GM18861 (cell line): ENCODE measurements around the gene SLC6A8.
"Not testable (repeated sequence)": the region's sequence is repeated elsewhere in the genome, so short reads cannot be mapped to it uniquely, and the experiment has no call there.

ENCODE experiments used
- ATAC-seq: cut with Tn5 transposase; IDR thresholded peaks from one replicate; pipeline ENCODE4 v1.9.1; 2021; ENCODE audit not compliant: unreplicated experiment

The SLC6A8 gene

DNA sequence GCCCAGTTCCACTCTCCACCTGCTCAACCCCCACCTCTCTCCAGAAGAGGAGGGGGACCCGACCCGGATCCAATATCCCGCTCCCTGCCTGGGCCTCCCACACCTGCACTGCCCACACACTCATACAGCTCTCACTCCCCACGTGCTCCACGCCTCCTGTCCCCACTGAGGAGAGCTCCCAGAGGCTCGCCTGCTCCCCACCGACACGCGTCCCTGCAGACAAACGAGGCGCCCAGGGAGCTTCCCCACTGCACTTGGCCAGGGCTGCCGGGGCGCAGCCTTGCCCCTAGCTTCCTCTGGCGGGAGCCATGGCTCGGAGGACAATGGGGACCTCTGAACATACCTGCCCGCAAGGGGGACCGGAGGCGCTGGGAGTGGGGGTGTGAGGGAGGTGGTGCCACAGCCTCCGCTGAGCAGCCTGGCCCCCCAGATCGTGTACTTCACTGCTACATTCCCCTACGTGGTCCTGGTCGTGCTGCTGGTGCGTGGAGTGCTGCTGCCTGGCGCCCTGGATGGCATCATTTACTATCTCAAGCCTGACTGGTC, 5.0 kb downstream of the SLC6A8 start:
- ATAC-seq = no peak

DNA sequence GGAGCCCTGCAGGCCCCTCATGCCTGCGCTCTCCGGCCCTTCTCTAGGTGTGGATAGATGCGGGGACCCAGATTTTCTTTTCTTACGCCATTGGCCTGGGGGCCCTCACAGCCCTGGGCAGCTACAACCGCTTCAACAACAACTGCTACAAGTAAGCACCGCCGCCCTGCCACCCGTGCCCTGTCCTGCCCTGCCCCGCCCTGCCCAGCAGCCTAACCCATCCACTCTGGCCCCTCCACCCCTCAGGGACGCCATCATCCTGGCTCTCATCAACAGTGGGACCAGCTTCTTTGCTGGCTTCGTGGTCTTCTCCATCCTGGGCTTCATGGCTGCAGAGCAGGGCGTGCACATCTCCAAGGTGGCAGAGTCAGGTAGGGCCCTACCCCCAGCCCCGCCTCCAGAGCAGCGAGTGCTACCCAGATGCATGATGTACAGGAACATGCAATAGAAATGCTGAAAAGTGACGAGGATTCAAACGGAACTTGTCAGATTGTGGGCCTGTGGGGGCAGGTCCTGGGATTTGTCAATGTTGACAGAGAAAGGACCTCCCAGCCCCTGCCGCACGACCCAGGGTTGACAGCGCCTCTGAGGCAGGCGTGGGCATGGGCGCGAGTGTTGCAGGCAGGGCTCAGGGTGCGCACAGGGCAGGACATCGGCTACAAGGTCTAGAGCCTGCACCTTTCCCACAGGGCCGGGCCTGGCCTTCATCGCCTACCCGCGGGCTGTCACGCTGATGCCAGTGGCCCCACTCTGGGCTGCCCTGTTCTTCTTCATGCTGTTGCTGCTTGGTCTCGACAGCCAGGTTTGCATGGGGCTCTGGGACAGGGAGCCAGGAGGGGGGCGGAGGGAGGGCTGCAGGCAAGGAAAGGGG, 5.7 kb downstream of the SLC6A8 start:
- ATAC-seq = no peak

DNA sequence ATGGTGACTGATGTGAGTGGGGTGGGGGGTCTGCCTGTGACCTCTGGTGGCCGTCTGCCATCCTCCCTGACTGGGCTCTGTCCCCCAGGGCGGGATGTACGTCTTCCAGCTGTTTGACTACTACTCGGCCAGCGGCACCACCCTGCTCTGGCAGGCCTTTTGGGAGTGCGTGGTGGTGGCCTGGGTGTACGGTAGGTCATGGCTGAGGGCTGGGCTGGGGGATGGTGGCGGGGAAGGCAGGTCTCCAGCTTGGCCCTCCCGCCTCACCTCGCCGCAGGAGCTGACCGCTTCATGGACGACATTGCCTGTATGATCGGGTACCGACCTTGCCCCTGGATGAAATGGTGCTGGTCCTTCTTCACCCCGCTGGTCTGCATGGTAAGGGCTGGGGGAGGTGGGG, 6.5 kb downstream of the SLC6A8 start:
- ATAC-seq = not testable (repeated sequence)

DNA sequence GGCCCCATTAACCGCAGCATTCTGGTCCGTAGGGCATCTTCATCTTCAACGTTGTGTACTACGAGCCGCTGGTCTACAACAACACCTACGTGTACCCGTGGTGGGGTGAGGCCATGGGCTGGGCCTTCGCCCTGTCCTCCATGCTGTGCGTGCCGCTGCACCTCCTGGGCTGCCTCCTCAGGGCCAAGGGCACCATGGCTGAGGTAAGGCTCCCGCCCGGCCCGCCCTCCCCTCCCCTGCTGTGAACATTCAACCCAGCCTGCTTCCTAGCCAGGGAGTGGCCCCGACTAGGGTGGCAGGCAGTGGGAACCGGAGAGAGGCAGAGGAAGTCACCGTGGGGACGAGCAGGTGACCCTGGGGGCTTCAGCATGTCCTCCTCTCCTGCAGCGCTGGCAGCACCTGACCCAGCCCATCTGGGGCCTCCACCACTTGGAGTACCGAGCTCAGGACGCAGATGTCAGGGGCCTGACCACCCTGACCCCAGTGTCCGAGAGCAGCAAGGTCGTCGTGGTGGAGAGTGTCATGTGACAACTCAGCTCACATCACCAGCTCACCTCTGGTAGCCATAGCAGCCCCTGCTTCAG, 7.1 kb downstream of the SLC6A8 start:
- no peak for ATAC-seq

DNA sequence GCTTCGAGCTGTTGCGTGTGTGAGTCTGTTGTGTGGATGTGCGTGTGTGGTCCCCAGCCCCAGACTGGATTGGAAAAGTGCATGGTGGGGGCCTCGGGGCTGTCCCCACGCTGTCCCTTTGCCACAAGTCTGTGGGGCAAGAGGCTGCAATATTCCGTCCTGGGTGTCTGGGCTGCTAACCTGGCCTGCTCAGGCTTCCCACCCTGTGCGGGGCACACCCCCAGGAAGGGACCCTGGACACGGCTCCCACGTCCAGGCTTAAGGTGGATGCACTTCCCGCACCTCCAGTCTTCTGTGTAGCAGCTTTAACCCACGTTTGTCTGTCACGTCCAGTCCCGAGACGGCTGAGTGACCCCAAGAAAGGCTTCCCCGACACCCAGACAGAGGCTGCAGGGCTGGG, 8.4 kb downstream of the SLC6A8 start:
- ATAC-seq = no peak

DNA sequence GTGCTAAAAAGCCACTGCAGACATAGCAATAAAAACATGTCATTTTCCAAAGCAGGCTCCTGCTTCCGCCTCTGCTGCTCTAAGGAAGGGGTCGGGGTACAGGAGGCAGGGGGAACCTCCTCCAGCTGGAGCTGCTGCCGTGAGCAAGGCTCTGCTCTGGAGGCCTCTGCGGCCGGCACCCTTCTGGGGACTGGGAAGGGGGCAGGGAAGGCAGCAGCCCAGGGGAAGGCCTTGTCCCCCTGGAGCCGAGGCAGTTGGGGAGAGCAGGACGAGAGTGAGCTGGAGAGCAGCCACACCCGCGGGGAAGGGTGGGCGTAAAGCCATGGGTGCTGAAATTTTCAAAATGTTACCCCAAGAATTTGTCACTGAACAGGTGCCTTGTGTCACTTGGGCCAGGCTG, 8.8 kb downstream of the SLC6A8 start:
- not testable (repeated sequence) for ATAC-seq

DNA sequence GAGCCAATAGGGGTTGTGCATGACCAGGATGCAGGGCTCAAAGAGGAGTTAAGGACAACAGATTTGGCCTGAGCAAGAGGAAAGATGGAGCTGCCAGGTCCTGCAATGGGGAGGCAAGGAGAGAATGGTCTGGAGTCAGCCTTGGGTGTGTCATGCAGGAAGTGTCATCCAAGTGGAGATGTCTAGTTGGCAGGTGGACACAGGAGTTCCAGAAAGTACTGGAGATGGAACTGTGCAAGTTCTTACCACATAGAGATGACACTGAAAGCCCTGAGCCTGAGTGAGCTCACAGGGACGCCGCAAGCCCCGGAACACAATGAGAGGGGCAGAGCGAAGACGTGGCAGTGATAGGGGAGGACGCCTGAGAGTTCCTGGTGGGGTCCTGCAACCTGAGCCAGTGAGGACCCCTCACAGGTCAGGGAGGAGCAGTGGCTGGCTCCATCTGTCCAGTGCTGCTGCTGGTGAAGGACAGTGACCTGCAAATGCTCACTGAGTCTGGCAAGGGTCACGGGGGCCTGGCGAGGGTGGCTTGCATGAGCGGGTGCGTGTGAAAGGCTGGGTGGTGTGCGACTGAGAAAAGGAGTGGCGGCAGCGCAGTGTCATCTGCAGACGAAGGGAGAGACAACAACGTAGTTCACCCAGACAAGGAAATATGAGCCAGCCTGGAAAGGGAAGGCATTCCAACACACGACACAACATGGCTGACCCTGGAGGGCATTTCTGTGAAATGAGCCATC, 9.4 kb downstream of the SLC6A8 start:
- ATAC-seq = not testable (repeated sequence)

DNA sequence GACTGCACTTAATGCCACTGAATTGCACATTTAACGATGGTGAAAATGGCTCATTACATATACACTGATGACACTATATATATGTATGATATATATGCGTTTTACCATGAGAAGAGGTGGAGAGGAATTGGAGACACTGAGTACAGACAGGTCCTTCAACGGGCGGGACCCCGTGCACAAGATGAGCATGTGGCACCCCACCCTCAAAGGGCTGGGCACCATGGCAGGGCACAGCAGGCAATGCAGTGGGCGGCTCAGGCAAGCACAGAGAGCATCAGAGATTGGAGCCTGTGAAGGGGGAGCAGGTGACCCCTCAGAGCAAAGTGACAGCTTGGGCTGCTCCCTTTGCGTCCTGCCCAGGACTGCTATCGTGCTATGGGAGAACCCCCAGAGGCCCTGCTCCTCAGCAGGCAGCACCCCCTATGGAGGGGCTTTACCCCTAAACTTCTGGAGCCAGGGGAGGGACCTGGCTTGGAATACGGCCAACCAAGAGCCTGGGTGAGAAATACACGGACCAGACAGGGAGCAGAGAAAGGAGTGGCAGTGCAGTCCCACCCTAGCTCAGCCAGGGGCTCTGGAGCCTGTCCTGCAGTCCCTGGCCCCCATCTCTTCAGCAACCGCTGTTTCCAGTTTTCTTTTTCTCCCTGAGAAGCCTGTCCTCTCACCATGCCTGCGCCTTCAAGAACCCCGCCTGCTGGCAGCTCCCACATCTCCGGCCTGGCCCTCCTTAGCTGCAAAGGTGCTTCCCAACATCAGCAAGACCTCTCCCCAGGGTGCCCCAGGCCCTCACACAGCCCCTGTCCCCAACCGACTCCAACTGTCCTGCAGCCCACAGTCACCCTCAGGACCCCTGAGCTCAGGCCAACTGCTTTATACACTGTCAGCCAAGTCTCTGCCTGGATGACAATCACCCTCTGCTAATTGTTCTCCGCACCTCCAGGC, 10.5 kb downstream of the SLC6A8 start:
- no peak for ATAC-seq

DNA sequence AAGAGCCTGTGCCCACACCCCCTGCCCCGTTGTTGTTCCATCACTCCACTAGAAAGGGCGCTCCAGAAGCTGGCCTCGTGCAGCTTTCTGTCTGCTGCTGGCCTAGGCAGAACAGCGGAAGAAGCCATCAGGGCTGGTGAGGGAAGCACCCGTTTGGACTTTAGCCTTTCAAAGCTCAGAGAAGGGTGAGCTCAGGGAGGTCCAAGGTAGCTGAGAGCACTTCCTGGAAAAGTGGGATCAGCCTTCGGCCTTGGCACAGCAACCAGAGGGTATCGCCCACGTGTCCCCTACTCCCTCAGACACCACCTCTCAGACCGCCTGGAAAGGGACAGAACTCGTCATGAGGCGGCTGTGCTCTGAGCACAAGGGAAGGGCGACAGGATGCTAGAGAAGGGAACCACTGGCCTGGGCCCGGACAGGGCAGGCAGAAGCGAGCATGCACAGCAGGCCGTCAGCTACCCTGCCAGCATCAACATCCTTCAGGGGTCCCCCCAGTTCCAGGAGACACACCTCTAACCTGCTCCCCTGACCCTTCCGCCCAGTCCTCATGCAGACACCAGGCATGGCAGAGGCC, 11.6 kb downstream of the SLC6A8 start:
- ATAC-seq = not testable (repeated sequence)

DNA sequence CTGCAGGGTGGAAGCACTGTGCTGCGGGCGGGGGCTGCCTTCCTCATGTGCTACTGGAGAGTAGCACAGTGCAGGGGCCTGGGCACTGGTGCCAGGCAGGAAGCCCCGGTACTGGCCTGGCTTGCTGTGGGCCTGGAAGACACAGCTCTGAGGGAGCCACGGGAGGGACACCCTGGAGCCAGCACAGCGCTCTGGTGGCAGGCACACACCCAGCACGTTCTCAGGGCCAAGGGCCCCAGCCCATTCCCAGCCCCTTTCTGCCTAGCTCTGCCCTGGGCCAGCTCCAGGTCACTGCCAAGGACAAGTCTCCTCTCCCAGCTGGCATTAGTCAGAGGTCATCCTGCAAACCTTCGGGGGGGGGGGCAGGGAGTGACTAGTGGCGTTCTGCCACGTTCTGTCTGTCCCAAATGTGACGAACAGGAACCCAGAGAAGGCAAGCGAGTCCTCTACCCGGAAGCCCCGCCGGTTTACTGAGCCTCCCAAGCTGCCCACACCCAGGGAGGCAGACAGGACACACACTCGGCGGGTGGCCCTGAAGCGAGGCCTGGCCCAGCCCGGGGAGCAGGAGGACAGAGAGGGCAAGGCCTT, 12.2 kb downstream of the SLC6A8 start:
- not testable (repeated sequence) for ATAC-seq

DNA sequence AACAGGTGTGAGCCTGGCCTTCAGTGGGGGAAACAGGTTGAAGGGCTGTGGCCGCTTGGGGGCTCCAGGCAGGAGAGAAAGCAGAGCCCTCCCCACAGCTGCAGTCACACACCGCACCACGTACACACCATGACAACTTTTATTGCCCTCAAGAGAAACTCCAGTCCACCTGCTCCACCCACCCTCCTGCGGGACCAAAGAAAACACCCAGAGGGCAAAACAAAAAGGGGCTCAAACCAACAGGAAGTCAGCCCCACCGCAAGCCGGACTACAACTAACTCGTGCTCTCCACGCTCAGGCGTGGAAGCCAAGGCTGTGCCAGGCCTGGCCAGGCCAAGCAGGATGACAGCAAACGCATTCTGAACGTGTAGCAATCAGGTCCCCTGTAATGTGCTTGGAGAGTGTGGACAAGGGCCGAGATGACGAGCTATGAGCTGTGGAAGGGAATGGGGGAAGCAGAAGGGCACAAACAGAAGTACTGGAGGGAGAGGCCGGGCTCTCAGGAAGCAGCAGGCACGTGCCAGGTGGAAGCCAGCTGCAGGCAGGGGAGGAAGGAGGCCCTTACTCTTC, 12.7 kb downstream of the SLC6A8 start:
- ATAC-seq = no peak

DNA sequence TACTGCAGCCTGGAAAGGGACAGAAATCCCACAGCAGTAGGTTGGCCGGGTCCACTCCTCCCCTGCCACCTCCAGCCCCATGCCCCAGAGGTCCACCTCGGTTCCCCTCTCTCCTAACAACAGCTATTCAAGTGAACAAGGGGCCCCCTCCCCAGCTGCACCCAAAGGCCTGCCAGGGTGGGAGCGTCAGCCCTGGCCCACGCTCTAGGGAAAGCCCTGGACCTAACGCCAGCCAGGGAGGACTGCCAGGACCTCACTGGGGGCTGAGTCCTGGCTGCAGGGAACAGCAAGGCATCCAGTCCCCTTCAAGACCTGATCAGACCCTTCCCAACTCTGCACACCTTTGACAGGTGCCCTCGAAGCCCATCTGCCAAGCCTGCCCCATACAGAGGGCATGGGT, 13.2 kb downstream of the SLC6A8 start:
- ATAC-seq = no peak

DNA sequence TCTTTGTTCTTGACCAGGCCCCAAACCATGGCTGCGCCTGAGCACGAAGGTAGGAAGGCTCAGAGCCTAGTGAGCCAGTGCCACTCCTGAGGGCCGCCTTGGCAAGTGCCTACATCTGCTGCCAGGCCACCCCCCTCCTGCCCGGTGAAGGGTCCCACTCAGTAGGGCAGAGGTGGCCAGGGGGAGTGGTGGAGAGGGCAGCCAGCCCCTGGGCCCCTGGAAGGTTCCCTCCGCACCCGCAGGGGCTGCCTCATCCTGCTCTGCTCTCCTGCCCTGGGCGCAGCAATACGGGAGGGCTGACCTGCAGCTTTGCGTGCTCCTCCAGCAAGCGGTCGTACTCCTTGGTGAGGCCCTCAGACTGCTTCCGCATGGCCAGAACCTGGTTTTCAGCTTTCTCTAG, 14.0 kb downstream of the SLC6A8 start:
- ATAC-seq = no peak

DNA sequence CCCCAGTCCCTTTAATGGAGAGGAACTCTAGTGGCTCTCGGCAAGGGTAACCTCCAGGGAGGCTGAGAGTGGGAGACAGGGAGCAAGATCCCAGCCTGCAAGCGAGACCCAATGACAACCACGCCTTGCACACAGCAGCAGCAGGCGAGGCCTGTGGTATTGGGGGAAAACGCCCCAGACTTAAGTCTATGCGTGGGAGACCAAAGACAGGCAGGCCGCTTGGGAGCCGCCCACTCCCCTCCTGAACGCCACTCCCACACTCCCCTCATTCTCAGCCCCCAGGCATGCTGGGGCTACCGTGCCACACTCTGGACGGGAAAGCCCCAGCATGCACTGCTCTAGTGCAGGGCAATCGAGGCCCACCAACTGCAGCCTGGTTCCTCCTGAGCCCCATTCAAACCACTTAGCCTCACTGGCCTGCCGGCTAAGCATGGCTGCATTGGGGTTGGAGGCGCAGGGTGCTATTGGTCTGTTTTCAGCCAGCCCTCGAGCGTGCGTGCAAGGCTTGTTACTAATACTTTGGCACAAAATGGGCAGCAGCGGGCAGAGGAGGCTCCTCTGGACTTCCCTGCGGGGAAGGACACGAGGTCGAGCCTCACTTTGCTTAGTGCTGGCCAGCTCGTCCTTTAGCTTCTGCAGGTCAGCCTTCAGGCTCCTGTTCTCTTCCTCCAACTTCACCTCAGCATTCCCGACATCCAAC, 14.8 kb downstream of the SLC6A8 start:
- ATAC-seq = no peak

DNA sequence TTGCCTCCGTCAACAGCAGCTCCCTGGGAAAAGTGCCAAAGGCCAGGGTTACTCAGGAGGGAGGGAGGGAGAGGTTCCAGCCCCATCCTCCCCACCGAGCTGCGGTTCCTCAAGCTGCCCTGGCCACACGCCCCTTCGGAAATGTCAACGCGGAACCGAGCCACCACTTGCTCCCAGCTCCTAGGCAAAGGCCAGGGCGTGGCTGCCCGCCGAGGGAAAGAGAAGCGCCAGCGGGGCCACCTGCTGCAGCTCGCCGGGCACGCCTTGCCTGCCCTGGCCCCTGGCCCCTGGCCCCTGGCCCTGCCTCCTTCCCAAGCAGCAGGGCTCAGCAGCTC, 15.3 kb downstream of the SLC6A8 start:
- ATAC-seq = no peak

DNA sequence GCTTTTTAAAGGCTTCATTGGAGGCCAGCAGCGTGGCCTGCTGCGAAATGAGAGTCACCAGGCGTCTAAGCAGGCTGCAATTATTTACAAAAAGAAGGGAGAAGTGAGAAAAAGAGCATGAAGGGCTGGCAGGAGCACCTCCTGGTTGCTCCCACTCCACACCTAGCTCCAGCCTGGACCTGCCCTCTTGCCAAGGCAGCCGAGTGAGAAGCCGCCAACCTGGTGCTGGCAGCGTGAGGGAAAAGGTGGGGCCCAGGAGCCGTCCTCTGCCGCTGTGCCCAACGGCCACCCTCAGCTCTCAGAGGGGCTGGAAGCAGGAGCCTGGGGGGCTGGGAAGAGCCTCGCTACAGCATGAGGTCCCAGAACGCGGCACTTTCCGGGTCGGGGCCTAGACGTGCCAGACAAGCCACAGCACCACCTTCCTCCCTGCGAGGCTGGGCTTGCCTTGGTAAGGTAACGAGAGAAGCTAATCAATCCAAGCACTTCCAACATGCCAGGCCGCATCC, 16.3 kb downstream of the SLC6A8 start:
- no peak for ATAC-seq

DNA sequence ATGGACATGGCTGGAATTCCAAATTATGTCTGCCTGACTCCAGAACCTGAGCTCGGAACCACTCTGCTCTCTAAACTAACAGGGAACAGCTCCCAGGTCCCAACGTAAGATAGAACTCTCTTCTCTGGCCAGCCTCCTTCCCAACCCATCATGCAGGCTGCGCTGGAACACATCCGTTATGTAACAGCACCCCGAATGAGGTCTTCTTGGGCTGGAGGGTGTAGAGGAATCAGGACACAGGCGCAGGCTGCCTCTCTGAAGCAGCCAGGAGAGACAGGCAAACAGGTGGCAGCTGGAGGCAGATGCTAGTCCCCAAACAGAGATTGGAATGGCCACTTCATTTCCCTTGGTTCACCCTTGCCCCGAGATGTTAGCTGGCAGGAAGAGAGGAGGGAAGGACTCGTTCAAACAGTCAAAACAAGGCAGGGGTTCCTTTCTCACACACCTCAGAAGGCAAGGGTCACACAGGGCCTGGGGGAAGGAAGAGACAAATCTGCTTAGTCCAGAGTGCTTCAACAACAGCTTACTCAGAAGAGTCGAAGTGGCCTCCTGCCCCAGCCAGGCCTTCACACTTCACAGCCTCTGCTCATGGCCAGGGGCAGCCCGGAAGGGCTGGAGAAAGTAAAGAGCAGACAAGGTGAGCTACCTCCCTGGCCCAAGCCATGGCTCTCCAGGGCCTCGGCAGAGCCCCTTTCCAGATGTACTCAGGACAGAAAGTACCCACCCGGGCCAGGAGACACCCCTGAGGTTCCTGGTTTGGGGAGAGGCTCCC, 17.1 kb downstream of the SLC6A8 start:
- ATAC-seq = not testable (repeated sequence)
